Upper lobe of right lung (tissue), 1 donor: ENCODE data around the gene HCFC1. TPM values are rescaled to one million over a fixed set of nuclear protein-coding genes. Genes with fewer than 3 reads are reported as not detected.

ENCODE experiments used
- ATAC-seq: fragments of 200-7000 bp; cut with Tn5 transposase; one replicate; pipeline ENCODE4 v1.9.1; 2020; ENCODE audit warnings: mild to moderate bottlenecking, moderate library complexity
- DNase-seq: peaks from one replicate; pipeline ENCODE4 v3.0.0-alpha.2; 2020
- H3K27ac ChIP-seq: fragments of 200-600 bp; one replicate; pipeline ENCODE4 v1.8.0; 2022
- H3K27me3 ChIP-seq: fragments of 200-600 bp; one replicate; pipeline ENCODE4 v1.8.0; 2022; ENCODE audit warnings: mild to moderate bottlenecking
- H3K36me3 ChIP-seq: fragments of 200-600 bp; one replicate; pipeline ENCODE4 v1.8.0; 2022
- H3K4me1 ChIP-seq: fragments of 200-600 bp; one replicate; pipeline ENCODE4 v1.8.0; 2022
- H3K4me3 ChIP-seq: fragments of 200-600 bp; one replicate; pipeline ENCODE4 v1.8.0; 2022; ENCODE audit warnings: mild to moderate bottlenecking
- H3K9me3 ChIP-seq: fragments of 200-600 bp; one replicate; pipeline ENCODE4 v1.8.0; 2022
- intact Hi-C: fragments of 100-400 bp; cut with DNase I; formaldehyde crosslinking; loops from one replicate; pipeline ENCODE4 v1.11.0; 2022
- total RNA-seq: library from RNA; stranded (reverse); fragmentation: NEBNext Ultra II Directional; extraction: Animal tissue kit (Norgen Biotek cat#: 25700); gene quantifications from one replicate; pipeline ENCODE4 v1.2.1, GENCODE V29; 2021
- TF ChIP-seq, protein P1 (sequence below): fragments of 200-600 bp; IDR thresholded peaks from one replicate; pipeline ENCODE4 v1.8.0; 2022; ENCODE audit warnings: antibody characterized with exemption
- donor health status: DM: no; HTN: yes; CAD: no; lungs with severe emphysema.

Gene HCFC1
- total RNA-seq, 1 donor from 2014 or later, result 47.5 TPM

DNA sequence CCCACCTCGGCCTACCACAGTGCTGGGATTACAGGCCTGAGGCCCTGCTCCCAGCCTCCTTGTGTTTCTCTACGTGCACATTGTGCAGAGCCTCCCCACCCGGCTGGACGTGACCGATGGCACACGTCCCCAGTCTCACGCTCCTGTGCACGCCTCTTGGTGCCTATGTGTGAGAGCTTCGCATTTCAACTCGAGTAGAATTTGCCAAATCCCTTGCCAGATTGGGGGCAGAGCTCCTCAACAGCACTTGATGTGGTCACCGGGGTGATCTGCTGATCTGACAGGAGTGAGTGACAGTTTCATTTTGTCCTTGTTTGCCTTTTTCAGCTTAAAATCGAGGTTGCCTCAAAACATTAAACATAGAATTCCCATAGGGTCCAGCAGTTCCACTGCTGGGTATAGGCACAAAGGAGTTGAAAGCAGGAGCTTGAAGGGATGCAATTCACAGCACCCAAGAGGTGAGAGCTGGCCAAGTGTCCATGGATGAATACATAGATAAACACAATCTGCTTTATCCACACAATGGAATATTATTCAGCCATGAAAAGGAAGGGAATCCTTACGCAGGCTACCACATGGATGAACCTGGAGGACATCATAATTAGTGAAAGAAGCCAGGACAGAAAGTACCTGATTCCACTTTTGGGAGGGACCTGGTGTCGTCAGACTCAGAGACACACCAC is 18.5 kb upstream of the HCFC1 start:
- Histone ChIP-seq H3K27ac (no peak overlapping the region), H3K9me3 (no peaks in the 10 kb centered on the region), H3K4me1 (peaks cover 3% of the 10 kb centered on the region), H3K36me3 (no peaks in the 10 kb centered on the region), H3K27me3 (no peaks in the 10 kb centered on the region), H3K4me3 (no peak overlapping the region)
- TF ChIP-seq, protein P1, sequence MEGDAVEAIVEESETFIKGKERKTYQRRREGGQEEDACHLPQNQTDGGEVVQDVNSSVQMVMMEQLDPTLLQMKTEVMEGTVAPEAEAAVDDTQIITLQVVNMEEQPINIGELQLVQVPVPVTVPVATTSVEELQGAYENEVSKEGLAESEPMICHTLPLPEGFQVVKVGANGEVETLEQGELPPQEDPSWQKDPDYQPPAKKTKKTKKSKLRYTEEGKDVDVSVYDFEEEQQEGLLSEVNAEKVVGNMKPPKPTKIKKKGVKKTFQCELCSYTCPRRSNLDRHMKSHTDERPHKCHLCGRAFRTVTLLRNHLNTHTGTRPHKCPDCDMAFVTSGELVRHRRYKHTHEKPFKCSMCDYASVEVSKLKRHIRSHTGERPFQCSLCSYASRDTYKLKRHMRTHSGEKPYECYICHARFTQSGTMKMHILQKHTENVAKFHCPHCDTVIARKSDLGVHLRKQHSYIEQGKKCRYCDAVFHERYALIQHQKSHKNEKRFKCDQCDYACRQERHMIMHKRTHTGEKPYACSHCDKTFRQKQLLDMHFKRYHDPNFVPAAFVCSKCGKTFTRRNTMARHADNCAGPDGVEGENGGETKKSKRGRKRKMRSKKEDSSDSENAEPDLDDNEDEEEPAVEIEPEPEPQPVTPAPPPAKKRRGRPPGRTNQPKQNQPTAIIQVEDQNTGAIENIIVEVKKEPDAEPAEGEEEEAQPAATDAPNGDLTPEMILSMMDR, result no peak
- DNase-seq (no peak), ATAC-seq (no peak)
- intact Hi-C loops, result no loop called here

GRCh38 chrX:153988493-153988892 is 16.9 kb upstream of the HCFC1 start:
- no peaks in the 10 kb centered on the region for H3K36me3 ChIP-seq
- no peaks in the 10 kb centered on the region for H3K27me3 ChIP-seq
- no peak overlapping the region for H3K27ac ChIP-seq

GRCh38 chrX:153984351-153985178 is 12.9 kb upstream of the HCFC1 start:
- intact Hi-C loops, result no loop called here
- Histone ChIP-seq H3K36me3 (no peaks in the 10 kb centered on the region), H3K4me1 (peaks cover 6% of the 10 kb centered on the region), H3K27ac (peak overlapping the region; percentile 71), H3K9me3 (no peaks in the 10 kb centered on the region), H3K4me3 (no peak overlapping the region), H3K27me3 (no peaks in the 10 kb centered on the region)
- TF ChIP-seq, protein P1, result no peak
- DNase-seq (no peak), ATAC-seq (no peak)

More at GRCh38 chrX:153988493-153988892, 16.9 kb upstream of the HCFC1 start:
- no peak for ATAC-seq
- H3K9me3 ChIP-seq, result no peaks in the 10 kb centered on the region
- TF ChIP-seq, protein P1, result no peak
- DNase-seq, result no peak
- no peak overlapping the region for H3K4me3 ChIP-seq
- intact Hi-C loops, result no loop called here
- H3K4me1 ChIP-seq, result peaks cover 6% of the 10 kb centered on the region

- intact Hi-C loops, result no loop called here
- Histone ChIP-seq H3K9me3 (no peaks in the 10 kb centered on the region), H3K4me3 (no peak overlapping the region), H3K27me3 (no peaks in the 10 kb centered on the region), H3K4me1 (peaks cover 6% of the 10 kb centered on the region), H3K36me3 (no peaks in the 10 kb centered on the region), H3K27ac (no peak overlapping the region)
- ATAC-seq (no peak), DNase-seq (no peak)
- TF ChIP-seq, protein P1, result no peak
Measured at GRCh38 chrX:153983321-153983801, 11.7 kb upstream of the HCFC1 start.

DNA sequence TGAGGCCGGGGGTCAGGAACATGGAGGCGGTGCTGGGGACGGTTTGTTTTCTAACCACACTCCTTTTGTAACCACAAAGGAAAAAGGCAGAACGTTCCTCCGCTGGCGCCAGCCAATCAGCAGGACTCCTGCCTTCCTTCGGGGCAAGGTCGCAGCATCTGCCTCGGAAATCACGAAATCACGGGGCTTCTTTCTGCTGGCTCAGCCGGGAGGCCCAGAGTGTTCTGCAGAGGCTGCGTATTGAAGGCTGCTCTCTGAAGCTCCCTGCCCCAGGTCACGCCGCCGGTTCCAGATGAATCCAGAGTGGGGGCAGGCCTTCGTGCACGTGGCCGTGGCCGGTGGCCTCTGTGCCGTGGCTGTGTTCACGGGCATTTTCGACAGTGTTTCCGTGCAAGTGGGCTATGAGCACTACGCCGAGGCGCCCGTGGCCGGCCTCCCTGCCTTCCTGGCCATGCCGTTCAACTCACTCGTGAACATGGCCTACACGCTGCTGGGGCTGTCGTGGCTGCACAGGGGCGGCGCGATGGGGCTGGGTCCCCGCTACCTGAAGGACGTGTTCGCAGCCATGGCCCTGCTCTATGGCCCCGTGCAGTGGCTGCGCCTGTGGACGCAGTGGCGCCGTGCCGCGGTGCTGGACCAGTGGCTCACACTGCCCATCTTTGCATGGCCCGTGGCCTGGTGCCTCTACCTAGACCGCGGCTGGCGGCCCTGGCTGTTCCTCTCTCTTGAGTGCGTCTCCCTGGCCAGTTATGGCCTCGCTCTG is 10.3 kb upstream of the HCFC1 start:
- Histone ChIP-seq H3K9me3 (no peaks in the 10 kb centered on the region), H3K27me3 (no peaks in the 10 kb centered on the region), H3K4me1 (peaks cover 6% of the 10 kb centered on the region), H3K4me3 (no peak overlapping the region), H3K36me3 (no peaks in the 10 kb centered on the region), H3K27ac (peak overlapping the region; percentile 24)
- ATAC-seq, result peak; percentile 74
- intact Hi-C loops, result no loop called here
- peak; percentile 71 for DNase-seq
- TF ChIP-seq, protein P1, result no peak
